Karpas-422 (cell line): ENCODE data around the gene LRRC8C. TPM values are rescaled to one million over a fixed set of nuclear protein-coding genes. Genes with fewer than 3 reads are reported as not detected.

Experiments
- DNase-seq: peaks from one replicate; pipeline ENCODE4 v3.0.0-alpha.2; 2015
- H2AFZ ChIP-seq: fragments of 200-600 bp; sonication (generic); 2 replicates; pipeline ENCODE4 v1.6.1; 2014; ENCODE audit warnings: antibody characterized with exemption, low read length, mixed read lengths
- H3K27ac ChIP-seq: fragments of 200-600 bp; sonication (generic); 2 replicates; pipeline ENCODE4 v1.5.1; 2014; ENCODE audit warnings: mild to moderate bottlenecking, low read length, moderate library complexity
- H3K27me3 ChIP-seq: fragments of 200-600 bp; sonication (generic); 2 replicates; pipeline ENCODE4 v1.6.1; 2014; ENCODE audit warnings: low read length, mixed read lengths
- H3K36me3 ChIP-seq: fragments of 200-600 bp; sonication (generic); 2 replicates; pipeline ENCODE4 v1.6.1; 2014; ENCODE audit warnings: low read length, mixed read lengths; ENCODE audit not compliant: insufficient read depth
- H3K4me1 ChIP-seq: fragments of 200-600 bp; sonication (generic); 2 replicates; pipeline ENCODE4 v1.6.1; 2014; ENCODE audit warnings: mild to moderate bottlenecking, low read length, mixed read lengths
- H3K4me2 ChIP-seq: fragments of 200-600 bp; sonication (generic); 2 replicates; pipeline ENCODE4 v1.6.1; 2014; ENCODE audit warnings: low read length, low read depth, mild to moderate bottlenecking; ENCODE audit not compliant: poor library complexity, severe bottlenecking
- H3K4me3 ChIP-seq: fragments of 200-600 bp; sonication (generic); 2 replicates; pipeline ENCODE4 v1.5.1; 2014; ENCODE audit warnings: mild to moderate bottlenecking, antibody characterized with exemption, low read length, mixed read lengths
- H3K79me2 ChIP-seq: fragments of 200-600 bp; sonication (generic); 2 replicates; pipeline ENCODE4 v1.6.1; 2014; ENCODE audit warnings: mild to moderate bottlenecking, low read length, mixed read lengths
- H3K9ac ChIP-seq: fragments of 200-600 bp; sonication (generic); 2 replicates; pipeline ENCODE4 v1.6.0; 2014; ENCODE audit warnings: low read length
- H3K9me2 ChIP-seq: fragments of 200-600 bp; sonication (generic), shearing (Covaris generic); replicated peaks from 2 replicates; pipeline ENCODE4 v1.6.0; 2014; ENCODE audit warnings: mild to moderate bottlenecking, low read length, moderate library complexity; ENCODE audit not compliant: insufficient read depth
- H3K9me3 ChIP-seq: fragments of 300-700, 200-600 bp; sonication (generic); 2 replicates; pipeline ENCODE4 v1.6.1; 2014; ENCODE audit warnings: low read length, mixed read lengths
- H4K20me1 ChIP-seq: fragments of 200-600 bp; sonication (generic); 2 replicates; pipeline ENCODE4 v1.6.1; 2014; ENCODE audit warnings: mild to moderate bottlenecking, antibody characterized with exemption, low read length, low read depth; ENCODE audit not compliant: insufficient read depth
- total RNA-seq: library from RNA; depleted of rRNA; stranded (reverse); fragments of >200 nt; shearing (Covaris generic); gene quantifications from 2 replicates; pipeline ENCODE4 v1.2.3, GENCODE V29; 2014; ENCODE audit warnings: low replicate concordance

LRRC8C gene
- total RNA-seq, 1 experiment from 2014 or later = 8.3 TPM

DNA sequence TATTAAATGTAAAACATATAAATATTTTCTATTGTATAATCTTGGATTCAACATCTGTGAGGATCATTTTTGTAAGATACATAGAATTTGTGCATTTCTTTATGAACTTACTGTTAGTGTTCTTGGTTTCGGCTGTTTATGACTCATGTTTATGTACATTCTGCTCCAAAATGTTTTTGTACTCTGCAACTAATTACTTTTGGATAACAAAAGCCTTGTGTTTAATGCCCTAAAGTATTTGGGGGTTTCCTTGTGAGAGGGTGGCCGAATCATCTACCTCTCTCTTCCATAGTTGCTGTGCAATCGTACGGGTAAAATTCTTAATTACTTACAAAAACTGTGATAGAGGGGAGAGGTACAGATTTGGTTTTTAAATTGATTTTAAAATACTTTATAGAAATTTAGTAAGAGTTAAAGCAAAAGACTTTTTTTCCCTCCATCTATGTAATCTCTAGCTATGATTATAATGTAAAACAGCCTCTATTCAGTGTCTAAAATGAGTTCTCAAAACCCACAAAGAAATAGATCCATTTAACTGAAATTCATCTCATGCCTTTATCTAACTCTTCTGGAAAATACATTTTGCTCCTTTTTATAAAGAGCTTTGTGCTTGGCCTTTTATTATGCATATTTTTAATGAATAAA, 38.7 kb upstream of the LRRC8C start:
- H3K79me2 ChIP-seq = peaks cover 38% of the 10 kb centered on the region
- no peak overlapping the region for H2AFZ ChIP-seq
- H3K27me3 ChIP-seq = no peaks in the 10 kb centered on the region
- H3K9me3 ChIP-seq = no peaks in the 10 kb centered on the region
- DNase-seq = no peak
- no peaks in the 10 kb centered on the region for H3K9me2 ChIP-seq
- H3K9ac ChIP-seq = no peak overlapping the region
- H4K20me1 ChIP-seq = no peaks in the 10 kb centered on the region
- H3K36me3 ChIP-seq = no peaks in the 10 kb centered on the region
- H3K4me3 ChIP-seq = no peak overlapping the region
- peak overlapping the region; percentile 39 for H3K4me2 ChIP-seq
- no peak overlapping the region for H3K27ac ChIP-seq
- peaks cover 32% of the 10 kb centered on the region for H3K4me1 ChIP-seq

DNA sequence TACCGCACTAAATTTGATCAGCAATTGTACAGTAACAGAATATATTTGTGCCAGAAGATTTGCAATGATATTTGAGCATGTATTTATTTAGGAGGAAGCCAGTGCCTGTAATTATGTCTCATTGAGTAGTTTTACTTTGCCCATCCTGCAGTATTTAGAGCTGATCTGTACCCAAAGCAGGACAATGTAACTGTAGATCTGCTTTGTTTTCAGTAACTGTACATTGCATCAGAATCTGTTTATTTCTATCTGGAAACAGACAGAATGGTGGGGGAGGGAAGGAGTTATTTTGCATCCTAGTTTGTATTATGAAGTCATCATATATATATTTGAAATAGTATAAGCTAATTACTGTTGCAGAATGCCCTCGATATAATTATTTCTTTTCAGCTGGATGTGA, 36.2 kb upstream of the LRRC8C start:
- no peaks in the 10 kb centered on the region for H3K27me3 ChIP-seq
- peak overlapping the region; percentile 39 for H3K4me2 ChIP-seq

DNA sequence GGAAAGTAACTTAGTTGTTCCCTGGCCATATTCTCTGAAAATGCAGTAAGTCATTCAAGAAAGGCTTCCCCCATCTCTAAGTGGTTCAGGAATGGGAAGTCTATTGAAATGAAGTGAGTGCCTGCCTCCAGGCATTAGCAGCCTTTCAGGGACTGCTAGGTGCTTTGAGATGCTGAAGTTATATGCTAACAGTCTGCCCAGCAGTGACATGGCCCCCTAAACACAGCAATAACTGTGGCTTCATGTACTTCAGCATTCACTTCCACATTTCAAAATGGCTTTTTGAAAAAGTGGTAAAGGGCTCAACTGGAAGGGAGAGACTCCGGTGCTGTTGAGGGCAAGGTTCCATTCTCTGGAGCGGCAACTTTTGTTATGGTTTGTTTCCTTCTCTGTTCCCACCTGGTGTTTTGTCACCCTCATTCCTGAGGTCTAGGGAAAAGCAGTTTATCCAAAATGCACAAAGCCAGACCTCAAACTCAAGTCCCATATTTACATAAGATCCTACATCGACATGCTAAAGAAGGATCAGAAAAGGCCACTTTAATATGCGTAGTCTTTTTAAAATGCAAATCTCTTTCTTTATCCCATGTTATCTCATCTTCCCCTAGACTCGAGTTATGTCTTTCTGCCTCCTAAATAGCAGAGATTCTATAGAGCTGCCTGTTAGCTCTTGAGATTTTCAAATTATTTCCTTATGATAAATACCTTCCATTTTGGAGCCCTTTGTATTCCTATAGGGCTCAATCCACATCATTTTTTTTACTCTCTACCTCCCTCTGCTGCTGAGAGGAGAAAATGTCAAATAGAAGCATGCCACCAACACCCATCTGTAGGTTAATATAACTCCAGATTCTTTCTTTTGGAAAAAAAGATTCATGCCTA, 34.2 kb upstream of the LRRC8C start:
- peak; percentile 74 for DNase-seq
- Histone ChIP-seq H3K79me2 (peaks cover 11% of the 10 kb centered on the region), H3K4me2 (no peak overlapping the region), H3K27me3 (no peaks in the 10 kb centered on the region), H3K36me3 (no peaks in the 10 kb centered on the region), H3K4me3 (no peak overlapping the region), H2AFZ (no peak overlapping the region), H3K4me1 (peaks cover 30% of the 10 kb centered on the region), H3K9me3 (no peaks in the 10 kb centered on the region), H3K27ac (no peak overlapping the region), H3K9ac (no peak overlapping the region), H4K20me1 (no peaks in the 10 kb centered on the region), H3K9me2 (no peaks in the 10 kb centered on the region)

More for the DNA sequence above, 36.2 kb upstream of the LRRC8C start:
- Histone ChIP-seq H3K27ac (no peak overlapping the region; the same call in 1 of the 2 replicates), H3K9me3 (no peaks in the 10 kb centered on the region), H3K79me2 (peaks cover 15% of the 10 kb centered on the region), H3K4me1 (peaks cover 30% of the 10 kb centered on the region), H3K9ac (no peak overlapping the region), H2AFZ (no peak overlapping the region), H3K9me2 (no peaks in the 10 kb centered on the region), H3K36me3 (no peaks in the 10 kb centered on the region), H3K4me3 (no peak overlapping the region), H4K20me1 (no peaks in the 10 kb centered on the region)
- DNase-seq = no peak

- Histone ChIP-seq H2AFZ (no peak overlapping the region), H3K27ac (no peak overlapping the region), H3K4me1 (peaks cover 27% of the 10 kb centered on the region), H3K27me3 (no peaks in the 10 kb centered on the region), H3K9ac (no peak overlapping the region), H3K9me2 (no peaks in the 10 kb centered on the region), H3K4me3 (no peak overlapping the region), H3K36me3 (no peaks in the 10 kb centered on the region), H3K9me3 (no peaks in the 10 kb centered on the region), H3K79me2 (peaks cover 11% of the 10 kb centered on the region), H4K20me1 (no peaks in the 10 kb centered on the region), H3K4me2 (no peak overlapping the region)
- no peak for DNase-seq
These were observed 33.6 kb upstream of the LRRC8C start for GRCh38 chr1:89599332-89599630.

DNA sequence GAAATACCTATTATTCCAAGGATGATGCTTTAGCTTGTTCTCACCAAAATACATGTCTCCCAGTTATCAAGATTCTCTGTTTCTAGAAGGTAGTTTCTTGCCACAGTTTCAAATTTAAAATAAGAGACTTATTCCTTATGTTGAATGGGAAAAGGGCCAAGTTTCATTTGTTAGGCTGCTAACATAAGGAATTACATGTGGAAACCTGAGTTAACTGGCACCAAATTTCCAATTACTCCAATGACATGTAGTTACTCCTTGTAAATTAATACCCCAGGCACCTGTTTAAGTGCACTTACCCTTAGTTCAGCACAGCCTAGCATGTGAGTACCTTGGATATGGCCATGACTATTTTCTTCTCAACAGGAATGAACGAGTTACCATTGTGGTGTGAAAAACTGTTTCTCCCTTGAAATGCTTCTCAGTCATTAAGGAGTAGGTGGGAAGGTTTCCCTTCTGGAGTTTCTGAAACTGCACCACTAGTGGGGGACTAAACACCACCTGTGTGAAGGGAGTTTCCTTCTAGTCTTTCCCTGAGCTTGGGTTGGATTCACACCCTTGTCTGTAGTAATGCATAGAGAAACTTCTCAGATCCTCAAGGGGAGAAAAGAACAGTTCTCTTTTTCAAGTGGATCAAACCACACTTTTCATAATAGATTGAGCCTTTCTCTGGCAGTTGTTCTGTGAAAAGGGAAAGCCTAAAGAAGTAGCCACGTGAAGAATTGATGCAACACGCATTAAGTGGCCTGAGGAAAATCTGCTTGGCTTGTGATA, 32.3 kb upstream of the LRRC8C start:
- Histone ChIP-seq H4K20me1 (no peaks in the 10 kb centered on the region), H3K27ac (no peak overlapping the region), H2AFZ (no peak overlapping the region), H3K9ac (no peak overlapping the region), H3K4me1 (peaks cover 13% of the 10 kb centered on the region), H3K36me3 (no peaks in the 10 kb centered on the region), H3K9me2 (no peaks in the 10 kb centered on the region), H3K9me3 (no peaks in the 10 kb centered on the region), H3K4me3 (no peak overlapping the region), H3K4me2 (no peak overlapping the region), H3K79me2 (no peaks in the 10 kb centered on the region), H3K27me3 (no peaks in the 10 kb centered on the region)
- DNase-seq = no peak

DNA sequence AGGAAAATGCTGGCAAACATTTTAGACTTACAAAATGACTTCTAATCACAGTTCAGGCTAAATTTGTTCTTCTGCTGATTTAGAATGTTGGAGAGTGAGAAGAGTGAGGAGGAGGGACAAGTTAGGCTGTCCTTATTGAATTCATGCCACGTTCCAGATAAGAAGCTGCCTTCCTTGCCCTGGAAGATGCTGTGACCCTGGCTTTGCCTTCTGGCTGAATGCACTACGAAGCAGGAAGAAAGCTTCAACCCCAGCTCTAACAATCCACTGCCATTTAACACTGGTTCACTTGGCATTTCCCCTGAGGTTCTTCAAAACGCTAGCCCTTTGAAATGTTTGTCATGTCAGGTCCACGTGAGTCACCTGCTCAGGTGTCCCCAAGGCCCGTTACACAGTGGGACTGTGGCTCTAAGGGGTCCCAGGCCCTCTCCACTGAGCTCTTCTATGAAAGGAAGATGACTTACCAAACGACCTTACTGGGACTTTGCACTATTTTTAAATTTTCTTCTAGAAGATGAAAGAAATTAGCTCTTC, 30.0 kb upstream of the LRRC8C start:
- no peak overlapping the region for H3K27ac ChIP-seq
- no peaks in the 10 kb centered on the region for H3K9me3 ChIP-seq
- H3K9me2 ChIP-seq = no peaks in the 10 kb centered on the region
- no peak overlapping the region for H3K4me2 ChIP-seq
- H2AFZ ChIP-seq = no peak overlapping the region
- no peak overlapping the region for H3K4me3 ChIP-seq
- H3K4me1 ChIP-seq = no peaks in the 10 kb centered on the region
- no peaks in the 10 kb centered on the region for H3K27me3 ChIP-seq
- no peak overlapping the region for H3K9ac ChIP-seq
- no peaks in the 10 kb centered on the region for H4K20me1 ChIP-seq
- no peaks in the 10 kb centered on the region for H3K36me3 ChIP-seq
- H3K79me2 ChIP-seq = no peaks in the 10 kb centered on the region
- DNase-seq = no peak

DNA sequence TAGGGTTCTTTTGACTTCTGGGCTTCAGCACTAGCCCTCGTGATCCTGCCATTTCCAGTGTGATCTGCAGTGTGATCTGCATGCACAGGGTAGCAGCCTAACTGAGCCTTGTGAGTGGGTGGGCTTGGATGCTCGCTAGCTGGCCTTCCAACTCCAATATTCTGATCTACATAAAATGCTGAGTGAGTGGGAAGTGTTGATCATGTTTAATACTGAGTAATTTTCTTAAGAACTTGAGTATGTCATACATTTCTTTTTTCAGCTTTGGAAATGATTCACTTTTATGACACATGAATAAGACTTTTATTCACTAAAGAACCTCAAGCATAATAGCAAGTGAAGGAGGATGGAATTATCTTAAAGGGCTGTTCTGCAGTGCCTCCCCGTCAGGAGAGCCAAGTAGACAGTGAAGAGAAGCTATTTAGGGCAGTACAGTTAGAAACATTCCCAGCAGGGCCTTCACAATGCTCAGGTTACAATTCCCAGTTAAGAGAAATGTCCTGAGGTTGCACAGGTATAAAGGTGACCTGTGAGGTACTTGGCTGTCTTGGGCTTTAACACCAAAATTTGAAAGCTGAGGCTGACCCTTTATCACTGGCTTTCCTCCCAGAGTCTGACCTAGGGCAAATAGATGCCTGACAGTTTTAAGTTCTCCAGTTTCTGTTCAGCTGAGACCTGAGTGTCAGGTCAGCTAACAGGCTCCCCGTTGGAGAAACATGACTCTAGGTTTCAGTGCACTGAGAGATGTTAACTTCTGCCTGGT, 29.1 kb upstream of the LRRC8C start:
- no peaks in the 10 kb centered on the region for H3K9me2 ChIP-seq
- H3K36me3 ChIP-seq = no peaks in the 10 kb centered on the region
- no peak overlapping the region for H3K9ac ChIP-seq
- H3K27me3 ChIP-seq = no peaks in the 10 kb centered on the region
- H3K4me2 ChIP-seq = no peak overlapping the region
- no peak for DNase-seq
- no peak overlapping the region for H3K27ac ChIP-seq
- no peak overlapping the region for H3K4me3 ChIP-seq
- H3K4me1 ChIP-seq = peaks cover 6% of the 10 kb centered on the region; the same call in 1 of the 2 replicates
- no peaks in the 10 kb centered on the region for H4K20me1 ChIP-seq
- no peaks in the 10 kb centered on the region for H3K79me2 ChIP-seq
- H2AFZ ChIP-seq = no peak overlapping the region
- no peaks in the 10 kb centered on the region for H3K9me3 ChIP-seq
